Stomach (tissue), 19 donors: ENCODE data around the gene ATP2B2. TPM values are rescaled to one million over a fixed set of nuclear protein-coding genes. Genes with fewer than 3 reads are reported as not detected.

Source experiments
- DNase-seq, 2 donors: peaks; one replicate each; pipeline versions ENCODE4 v3.0.0 to v3.0.0-alpha.2; 2013 to 2019
- H3K27ac ChIP-seq, 5 donors: fragments of 200-600 bp in 4 of 5; sonication (generic) in 4 of 5; one replicate each; pipeline ENCODE4 v1.5.1; 2013 to 2019; ENCODE audit warnings: mild to moderate bottlenecking in 1 of 5, moderate library complexity in 1 of 5
- H3K27me3 ChIP-seq, 3 donors: fragments of 200-600 bp; sonication (generic); one replicate each; pipeline ENCODE4 v1.5.1; 2017 to 2019; ENCODE audit warnings: mixed run types in 1 of 3
- H3K36me3 ChIP-seq, 4 donors: fragments of 200-600 bp; sonication (generic); 1 replicate in 3 of 4; 2 replicates in 1 of 4; pipeline ENCODE4 v1.5.1; 2016 to 2019
- H3K4me1 ChIP-seq, 4 donors: fragments of 200-600 bp; sonication (generic); one replicate each; pipeline ENCODE4 v1.5.1; 2016 to 2019
- H3K4me3 ChIP-seq, 4 donors: fragments of 200-600 bp; sonication (generic) in 3 of 4; one replicate each; pipeline ENCODE4 v1.5.1; 2016 to 2019; ENCODE audit warnings: mild to moderate bottlenecking in 1 of 4
- H3K9me3 ChIP-seq, 4 donors: fragments of 200-600 bp; sonication (generic); one replicate each; pipeline ENCODE4 v1.5.1; 2016 to 2019
- EP300 ChIP-seq: sonication (generic); formaldehyde crosslinking; IDR thresholded peaks from one replicate; pipeline ENCODE4 v1.6.1; 2017; ENCODE audit warnings: antibody characterized with exemption
- POLR2A ChIP-seq, 4 donors: fragments of 450-650 bp; IDR thresholded peaks; one replicate each; pipeline ENCODE4 v1.6.1; 2016; ENCODE audit warnings: antibody characterized with exemption in 4 of 4, control low read depth in 2 of 4, mild to moderate bottlenecking in 1 of 4, moderate library complexity in 1 of 4
- POLR2AphosphoS5 ChIP-seq, 3 donors: sonication (generic); formaldehyde crosslinking; IDR thresholded peaks; one replicate each; pipeline ENCODE4 v1.6.1; 2016; ENCODE audit warnings: antibody characterized with exemption in 3 of 3
- WGBS, 5 donors: extraction: QIAGEN DNeasy Blood & Tissue Kit in 3 of 5; methylation state at CpG; one replicate each; pipeline versions ENCODE4 v1.1.5 to v1.1.7; 2013 to 2018; 5-methylcytosine and 5-hydroxymethylcytosine counted together
- intact Hi-C: fragments of 100-400 bp; cut with DNase I; formaldehyde crosslinking; loops from one replicate; pipeline ENCODE4 v1.15.1; 2023; ENCODE audit warnings: low total_unique reads
- long read RNA-seq, 10 donors: transcript quantifications; one replicate each; lab custom pipeline, GENCODE V29; 2026
- polyA plus RNA-seq, 3 donors: library from polyadenylated mRNA; stranded (reverse); fragments of 200-250 nt; gene quantifications; one replicate each; pipeline ENCODE4 v1.2.3, GENCODE V29; 2013
- total RNA-seq, 5 donors: library from RNA; depleted of rRNA; stranded (reverse); fragments of >200 nt; gene quantifications; one replicate each; pipeline versions ENCODE4 v1.1.0 to v1.2.3, GENCODE V29; 2014 to 2016
- TF ChIP-seq, protein P1 (sequence below), 7 experiments: fragments of 450-650 bp in 4 of 7; fragments of 200-600 bp in 3 of 7; sonication (generic) in 3 of 7; IDR thresholded peaks; one replicate each; pipeline ENCODE4 v1.5.1; 2016 to 2019; ENCODE audit warnings: antibody characterized with exemption in 7 of 7, control low read depth in 2 of 7, mild to moderate bottlenecking in 1 of 7
- donor health status: healthy with polysubstance abuse.
- donor health status: Bipolar disorder and iron deficiency.
- donor health status: healthy.

The ATP2B2 gene
- total RNA-seq (under 1 TPM in 1 of 5 donors, not detected in 4; 0.37 TPM), polyA plus RNA-seq (under 1 TPM in 1 of 3 donors, not detected in 2; 0.03 TPM)
- long read RNA-seq, donor 1, result 0 reads
- long read RNA-seq, donor 2, result 0 reads
- long read RNA-seq, donor 3, result 0 reads
- long read RNA-seq, donor 4, result 0 reads
- long read RNA-seq, donor 5, result 0 reads
- long read RNA-seq, donor 6, result 0 reads
- long read RNA-seq, donor 7, result 0 reads
- long read RNA-seq, donor 8, result 0 reads
- long read RNA-seq, donor 9, result 0 reads
- long read RNA-seq, donor 10, result 0 reads

DNA sequence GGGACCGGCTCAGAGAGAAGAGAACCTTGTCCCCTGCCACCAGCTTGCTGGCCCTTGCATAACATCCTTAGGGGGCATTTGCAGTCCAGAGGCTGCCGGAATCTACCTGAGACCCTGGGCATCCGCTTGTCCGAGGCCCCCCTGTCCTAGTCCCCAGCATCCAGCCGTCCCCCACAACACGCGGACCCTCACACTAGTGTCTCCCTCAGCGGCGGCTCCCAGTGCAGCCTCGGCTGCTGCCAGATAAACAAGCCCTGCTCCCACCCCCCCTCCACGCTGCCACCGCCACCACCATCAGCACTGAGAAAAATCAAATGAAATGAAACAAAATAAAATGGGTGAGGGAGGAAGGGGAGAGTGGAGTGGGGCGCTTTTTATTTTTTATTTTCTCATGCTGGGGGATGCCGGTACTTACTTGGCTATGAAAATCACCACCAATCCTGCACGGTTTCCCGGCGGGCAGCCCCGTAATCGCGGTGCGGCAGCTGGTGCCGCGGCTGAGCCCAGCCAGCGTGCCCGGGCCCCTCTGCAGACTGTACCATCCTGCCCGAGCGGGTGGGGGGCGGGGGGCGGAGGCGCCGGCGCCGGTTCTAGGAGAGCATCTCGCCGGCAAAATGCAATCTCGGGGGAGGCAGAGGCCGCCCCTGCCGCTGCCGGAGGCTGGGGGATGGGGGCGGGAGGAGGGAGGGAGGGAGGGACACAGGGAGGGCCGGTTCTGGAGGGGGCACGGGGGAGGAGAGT lies at the start of gene ATP2B2:
Gene ATP2B2 (minus strand): TSS at position 537 of the 741 bp plus-strand sequence. CDS start 56,043 bp downstream, outside the sequence.
- 5 to 15% (median 9%) methylated on average over 20 to 42 of the region's 42 CpGs for WGBS, 5 donors

DNA sequence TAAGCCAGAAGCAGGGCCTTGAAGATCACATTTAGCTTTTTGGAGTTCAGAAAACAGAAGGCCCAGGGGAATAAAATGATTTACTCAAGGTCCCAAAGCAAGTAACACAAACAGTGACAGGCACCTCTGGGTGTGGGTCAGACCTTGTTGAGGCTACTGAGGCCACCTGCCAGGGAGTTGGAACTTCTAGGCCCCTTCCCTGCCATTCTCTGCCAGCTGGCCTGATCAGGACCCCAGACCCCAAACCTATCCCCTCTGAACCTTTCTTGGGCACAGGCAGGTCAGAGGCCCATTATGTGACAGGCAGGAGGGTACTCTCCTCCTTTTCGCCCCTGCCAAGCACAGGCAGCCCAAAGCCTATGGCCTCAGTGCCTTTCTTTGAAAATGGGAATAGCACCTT lies 49.4 kb upstream of the ATP2B2 start:
- H3K36me3 ChIP-seq, result no peaks in the 10 kb centered on the region

More for the DNA sequence above, at the start of gene ATP2B2:
- DNase-seq, result peak in 1 of 2 donors; percentile 60
- TF ChIP-seq, protein P1, sequence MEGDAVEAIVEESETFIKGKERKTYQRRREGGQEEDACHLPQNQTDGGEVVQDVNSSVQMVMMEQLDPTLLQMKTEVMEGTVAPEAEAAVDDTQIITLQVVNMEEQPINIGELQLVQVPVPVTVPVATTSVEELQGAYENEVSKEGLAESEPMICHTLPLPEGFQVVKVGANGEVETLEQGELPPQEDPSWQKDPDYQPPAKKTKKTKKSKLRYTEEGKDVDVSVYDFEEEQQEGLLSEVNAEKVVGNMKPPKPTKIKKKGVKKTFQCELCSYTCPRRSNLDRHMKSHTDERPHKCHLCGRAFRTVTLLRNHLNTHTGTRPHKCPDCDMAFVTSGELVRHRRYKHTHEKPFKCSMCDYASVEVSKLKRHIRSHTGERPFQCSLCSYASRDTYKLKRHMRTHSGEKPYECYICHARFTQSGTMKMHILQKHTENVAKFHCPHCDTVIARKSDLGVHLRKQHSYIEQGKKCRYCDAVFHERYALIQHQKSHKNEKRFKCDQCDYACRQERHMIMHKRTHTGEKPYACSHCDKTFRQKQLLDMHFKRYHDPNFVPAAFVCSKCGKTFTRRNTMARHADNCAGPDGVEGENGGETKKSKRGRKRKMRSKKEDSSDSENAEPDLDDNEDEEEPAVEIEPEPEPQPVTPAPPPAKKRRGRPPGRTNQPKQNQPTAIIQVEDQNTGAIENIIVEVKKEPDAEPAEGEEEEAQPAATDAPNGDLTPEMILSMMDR (IDR thresholded peaks at IDR 0.05), result no peak
- TF ChIP-seq POLR2AphosphoS5 (IDR thresholded peaks at IDR 0.05) (no peak), EP300 (no peak), POLR2A (IDR thresholded peaks at IDR 0.05) (no peak)
- Histone ChIP-seq H3K36me3 (no peaks in the 10 kb centered on the region), H3K4me3 (peak within 1 kb of the TSS; percentile 33 to 42 (median 39)), H3K27ac (no peak within 1 kb of the TSS), H3K4me1 (peaks cover 12 to 14% (median 13%) of the 10 kb centered on the region in 4 donors), H3K9me3 (no peaks in the 10 kb centered on the region), H3K27me3 (peaks cover 0 to 72% (median 39%) of the 10 kb centered on the region in 3 donors)
- intact Hi-C loops, result no loop called here

DNA sequence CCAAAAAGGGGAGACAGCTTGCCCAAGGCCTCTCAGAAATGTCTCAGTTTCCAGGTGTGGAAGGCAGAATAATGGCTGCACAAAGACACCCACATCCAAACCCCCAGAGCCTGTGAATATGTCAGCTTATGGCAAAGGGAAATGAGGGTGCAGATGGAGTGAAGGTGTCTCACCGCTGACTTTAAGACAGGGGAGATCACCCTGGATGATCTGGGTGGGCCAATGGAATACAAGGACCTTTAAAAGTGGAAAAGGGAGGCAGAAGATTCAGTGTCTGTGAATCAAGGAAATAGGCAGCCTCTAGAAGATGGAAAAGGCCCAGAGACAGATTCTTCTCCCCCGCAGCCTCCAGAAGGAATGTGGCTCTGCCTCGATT lies 48.8 kb upstream of the ATP2B2 start:
- peaks cover 0 to 9% (median 0%) of the 10 kb centered on the region in 4 donors for H3K4me1 ChIP-seq
- H3K36me3 ChIP-seq, result no peaks in the 10 kb centered on the region
- DNase-seq, result no peak
- intact Hi-C loops, result no loop called here
- H3K9me3 ChIP-seq, result no peaks in the 10 kb centered on the region
- H3K27me3 ChIP-seq, result peaks cover 0 to 26% (median 3%) of the 10 kb centered on the region in 3 donors
- no peak overlapping the region for H3K27ac ChIP-seq
- WGBS, 5 donors, result 82 to 92% (median 86%) methylated on average over 3 of the region's 3 CpGs
- no peak overlapping the region for H3K4me3 ChIP-seq
- TF ChIP-seq, protein P1 (IDR thresholded peaks at IDR 0.05), result no peak
- TF ChIP-seq EP300 (no peak), POLR2A (IDR thresholded peaks at IDR 0.05) (no peak), POLR2AphosphoS5 (IDR thresholded peaks at IDR 0.05) (no peak)

More for the DNA sequence above, 49.4 kb upstream of the ATP2B2 start:
- TF ChIP-seq EP300 (no peak), POLR2AphosphoS5 (IDR thresholded peaks at IDR 0.05) (no peak), POLR2A (IDR thresholded peaks at IDR 0.05) (no peak)
- TF ChIP-seq, protein P1 (IDR thresholded peaks at IDR 0.05), result no peak
- Histone ChIP-seq H3K27ac (no peak overlapping the region), H3K4me3 (no peak overlapping the region), H3K9me3 (no peaks in the 10 kb centered on the region), H3K4me1 (peaks cover 0 to 9% (median 0%) of the 10 kb centered on the region in 4 donors), H3K27me3 (peaks cover 0 to 20% (median 0%) of the 10 kb centered on the region in 3 donors)
- 86 to 100% (median 97%) methylated on average over 1 of the region's 1 CpG for WGBS, 5 donors
- no peak for DNase-seq
- intact Hi-C loops, result no loop called here

DNA sequence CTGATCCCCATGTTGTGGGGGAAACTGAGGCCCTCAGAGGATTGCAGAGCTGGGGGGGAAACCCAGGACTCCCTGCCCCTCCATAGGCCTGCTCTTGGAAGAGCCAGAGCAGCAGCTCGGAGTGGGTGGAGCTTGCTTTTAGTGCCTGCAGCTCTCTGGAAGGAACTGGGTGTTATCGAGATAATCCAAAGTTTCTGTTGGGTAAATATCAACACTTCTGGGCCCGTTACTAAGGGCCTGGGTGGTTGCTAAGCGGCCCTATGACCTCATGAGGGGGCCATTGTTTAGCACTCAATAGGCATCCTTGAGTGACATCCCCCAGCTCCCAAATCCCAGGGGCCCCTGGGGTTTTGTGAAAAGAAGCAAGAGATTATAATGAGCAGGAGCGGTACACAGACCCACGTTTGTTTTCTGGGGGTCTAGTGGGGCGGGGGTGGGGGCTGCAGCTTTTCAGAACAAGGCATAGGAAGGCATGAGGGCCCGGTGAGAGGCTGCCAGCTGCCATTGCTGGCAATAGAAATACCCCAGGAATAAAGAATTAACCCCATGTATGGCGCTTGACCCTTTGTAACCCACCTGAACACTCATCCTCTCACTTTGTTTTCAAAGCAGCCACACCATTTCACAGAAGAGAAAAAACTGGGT lies 48.3 kb upstream of the ATP2B2 start:
- TF ChIP-seq POLR2AphosphoS5 (IDR thresholded peaks at IDR 0.05), result no peak
- no peak for TF ChIP-seq EP300
- TF ChIP-seq POLR2A (IDR thresholded peaks at IDR 0.05), result no peak
- TF ChIP-seq, protein P1 (IDR thresholded peaks at IDR 0.05), result no peak
- Histone ChIP-seq H3K9me3 (no peaks in the 10 kb centered on the region), H3K4me1 (peaks cover 0 to 9% (median 0%) of the 10 kb centered on the region in 4 donors), H3K4me3 (no peak overlapping the region), H3K27ac (no peak overlapping the region), H3K36me3 (no peaks in the 10 kb centered on the region), H3K27me3 (peaks cover 0 to 31% (median 3%) of the 10 kb centered on the region in 3 donors)
- intact Hi-C loops, result no loop called here
- 21 to 27% (median 24%) methylated on average over 9 of the region's 9 CpGs for WGBS, 5 donors
- peak in 1 of 2 donors; percentile 78 for DNase-seq
